ENCODE results near the gene ADGRE1.

- TF ChIP-seq, protein P1, sequence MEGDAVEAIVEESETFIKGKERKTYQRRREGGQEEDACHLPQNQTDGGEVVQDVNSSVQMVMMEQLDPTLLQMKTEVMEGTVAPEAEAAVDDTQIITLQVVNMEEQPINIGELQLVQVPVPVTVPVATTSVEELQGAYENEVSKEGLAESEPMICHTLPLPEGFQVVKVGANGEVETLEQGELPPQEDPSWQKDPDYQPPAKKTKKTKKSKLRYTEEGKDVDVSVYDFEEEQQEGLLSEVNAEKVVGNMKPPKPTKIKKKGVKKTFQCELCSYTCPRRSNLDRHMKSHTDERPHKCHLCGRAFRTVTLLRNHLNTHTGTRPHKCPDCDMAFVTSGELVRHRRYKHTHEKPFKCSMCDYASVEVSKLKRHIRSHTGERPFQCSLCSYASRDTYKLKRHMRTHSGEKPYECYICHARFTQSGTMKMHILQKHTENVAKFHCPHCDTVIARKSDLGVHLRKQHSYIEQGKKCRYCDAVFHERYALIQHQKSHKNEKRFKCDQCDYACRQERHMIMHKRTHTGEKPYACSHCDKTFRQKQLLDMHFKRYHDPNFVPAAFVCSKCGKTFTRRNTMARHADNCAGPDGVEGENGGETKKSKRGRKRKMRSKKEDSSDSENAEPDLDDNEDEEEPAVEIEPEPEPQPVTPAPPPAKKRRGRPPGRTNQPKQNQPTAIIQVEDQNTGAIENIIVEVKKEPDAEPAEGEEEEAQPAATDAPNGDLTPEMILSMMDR (IDR thresholded peaks at IDR 0.05), result no peak
- TF ChIP-seq POLR2A (IDR thresholded peaks at IDR 0.05) (no peak), POLR2AphosphoS5 (IDR thresholded peaks at IDR 0.05) (no peak)
Measured at GRCh38 chr19:6875218-6875617, 12.2 kb upstream of the ADGRE1 start.
